ENCODE measurements around the gene KRTAP10-11. TPM values are rescaled to one million over a fixed set of nuclear protein-coding genes. Genes with fewer than 3 reads are reported as not detected.

KRTAP10-11 gene
- polyA plus RNA-seq, 3 donors = not detected

DNA sequence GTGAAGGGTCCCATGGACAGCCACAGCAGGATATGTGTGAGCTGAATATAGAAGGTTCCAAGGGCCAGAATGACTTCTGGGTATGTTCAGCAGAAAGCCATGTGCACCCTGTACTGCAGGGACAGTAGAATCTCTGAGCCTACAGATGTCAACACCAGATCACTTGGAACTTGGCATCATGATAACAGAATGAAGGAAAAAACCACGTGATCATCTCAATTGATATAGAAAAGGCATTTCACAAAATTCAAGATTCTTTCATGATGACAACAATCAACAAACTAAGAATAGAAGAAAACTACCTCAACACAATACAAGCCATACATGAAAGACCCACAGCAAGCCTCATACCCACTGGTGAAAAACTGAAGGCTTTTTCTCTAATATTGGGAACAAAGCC is 21.4 kb downstream of the KRTAP10-11 start:
- H3K4me3 Mint-ChIP-seq = no peak overlapping the region
- H3K79me2 ChIP-seq (ENCODE audit: insufficient read depth, low read length) = no peaks in the 10 kb centered on the region
- H2AFZ ChIP-seq (ENCODE audit: insufficient read depth, low read depth, low read length, poor library complexity, severe bottlenecking) = no peak overlapping the region
- TF ChIP-seq, protein P1, sequence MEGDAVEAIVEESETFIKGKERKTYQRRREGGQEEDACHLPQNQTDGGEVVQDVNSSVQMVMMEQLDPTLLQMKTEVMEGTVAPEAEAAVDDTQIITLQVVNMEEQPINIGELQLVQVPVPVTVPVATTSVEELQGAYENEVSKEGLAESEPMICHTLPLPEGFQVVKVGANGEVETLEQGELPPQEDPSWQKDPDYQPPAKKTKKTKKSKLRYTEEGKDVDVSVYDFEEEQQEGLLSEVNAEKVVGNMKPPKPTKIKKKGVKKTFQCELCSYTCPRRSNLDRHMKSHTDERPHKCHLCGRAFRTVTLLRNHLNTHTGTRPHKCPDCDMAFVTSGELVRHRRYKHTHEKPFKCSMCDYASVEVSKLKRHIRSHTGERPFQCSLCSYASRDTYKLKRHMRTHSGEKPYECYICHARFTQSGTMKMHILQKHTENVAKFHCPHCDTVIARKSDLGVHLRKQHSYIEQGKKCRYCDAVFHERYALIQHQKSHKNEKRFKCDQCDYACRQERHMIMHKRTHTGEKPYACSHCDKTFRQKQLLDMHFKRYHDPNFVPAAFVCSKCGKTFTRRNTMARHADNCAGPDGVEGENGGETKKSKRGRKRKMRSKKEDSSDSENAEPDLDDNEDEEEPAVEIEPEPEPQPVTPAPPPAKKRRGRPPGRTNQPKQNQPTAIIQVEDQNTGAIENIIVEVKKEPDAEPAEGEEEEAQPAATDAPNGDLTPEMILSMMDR (IDR thresholded peaks at IDR 0.05) = no peak
- no peaks in the 10 kb centered on the region for H3K4me1 ChIP-seq (ENCODE audit: control insufficient read depth in 1 of 2, insufficient read depth in 2 of 2, low read length in 2 of 2)
- H3K9me3 ChIP-seq (replicated peaks in 1 of 2; ENCODE audit: control insufficient read depth in 1 of 2, insufficient read depth in 1 of 2, low read length in 2 of 2) = peaks cover 23 to 38% of the 10 kb centered on the region in 2 donors
- H3K4me3 ChIP-seq (replicated peaks in 1 of 3; ENCODE audit: low read depth in 2 of 3, low read length in 3 of 3) = no peak overlapping the region
- peaks cover 3 to 16% (median 6%) of the 10 kb centered on the region in 3 donors for H3K27me3 Mint-ChIP-seq (ENCODE audit: low read depth in 3 of 3)
- intact Hi-C loops (cut with micrococcal nuclease) = no loop called here
- no peak overlapping the region for H3K4me2 ChIP-seq (replicated peaks; ENCODE audit: extremely low read depth, low read length, poor library complexity, severe bottlenecking)
- no peak for DNase-seq
- H3K27ac ChIP-seq (ENCODE audit: low read depth in 1 of 2, low read length in 2 of 2) = no peak overlapping the region
- H3K4me1 Mint-ChIP-seq = no peaks in the 10 kb centered on the region
- no peak overlapping the region for H3K9ac ChIP-seq (ENCODE audit: insufficient read depth, low read length, poor library complexity, severe bottlenecking)
- no peaks in the 10 kb centered on the region for H3K36me3 Mint-ChIP-seq
- H4K20me1 ChIP-seq (ENCODE audit: insufficient read depth, low read length) = no peaks in the 10 kb centered on the region
- H3K27ac Mint-ChIP-seq = no peak overlapping the region
- 100% methylated on average over 1 of the region's 1 CpG for WGBS (ENCODE audit: insufficient coverage)
- no peaks in the 10 kb centered on the region for H3K36me3 ChIP-seq (replicated peaks in 1 of 2; ENCODE audit: control insufficient read depth in 1 of 2, insufficient read depth in 2 of 2, low read length in 2 of 2)
- no peaks in the 10 kb centered on the region for H3K27me3 ChIP-seq (ENCODE audit: control insufficient read depth in 2 of 2, insufficient read depth in 2 of 2, low read length in 2 of 2)
- peaks cover 19 to 43% (median 35%) of the 10 kb centered on the region in 7 donors for H3K9me3 Mint-ChIP-seq

DNA sequence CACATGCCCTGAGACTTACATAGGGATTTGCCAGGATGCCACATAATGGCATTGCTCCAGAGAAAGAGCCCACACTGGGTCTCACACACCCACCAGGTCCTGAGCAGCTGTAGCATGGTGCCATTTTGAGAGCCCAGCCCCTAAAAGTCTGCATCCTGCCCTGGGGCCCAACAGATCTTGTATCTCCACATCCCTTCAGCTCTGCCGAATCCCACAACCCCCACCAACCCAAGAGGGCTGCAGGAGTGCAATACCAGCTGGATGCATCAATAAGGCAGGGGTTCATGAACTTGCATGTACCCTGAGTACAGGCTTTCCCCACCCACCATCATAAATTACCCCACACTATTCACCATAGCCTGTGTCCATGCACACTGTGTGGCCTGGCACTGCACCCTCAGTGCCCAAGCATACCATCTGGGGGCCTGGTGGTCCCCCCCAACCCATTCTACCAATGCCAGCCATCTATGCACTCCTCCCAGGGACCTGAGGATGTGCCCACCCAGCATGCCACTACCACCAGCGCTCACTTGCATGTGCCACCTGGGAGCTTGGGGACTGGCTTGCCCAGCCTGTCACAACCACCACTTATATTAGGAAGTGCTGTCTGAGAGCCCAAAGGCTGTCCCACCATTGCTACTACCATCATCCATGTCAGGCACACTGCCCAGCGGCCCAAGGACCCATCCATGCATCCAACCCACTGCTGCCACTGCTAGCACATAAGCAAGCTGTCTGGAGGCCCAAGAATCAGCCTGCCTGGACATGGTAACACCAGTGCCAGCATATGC is 24.6 kb downstream of the KRTAP10-11 start:
- H3K4me2 ChIP-seq (replicated peaks; ENCODE audit: extremely low read depth, low read length, poor library complexity, severe bottlenecking) = no peak overlapping the region
- TF ChIP-seq, protein P1 (IDR thresholded peaks at IDR 0.05) = no peak
- H3K27me3 ChIP-seq (ENCODE audit: control insufficient read depth in 2 of 2, insufficient read depth in 2 of 2, low read length in 2 of 2) = no peaks in the 10 kb centered on the region
- H3K79me2 ChIP-seq (ENCODE audit: insufficient read depth, low read length) = no peaks in the 10 kb centered on the region
- intact Hi-C loops (cut with micrococcal nuclease) = no loop called here
- H3K9me3 ChIP-seq (replicated peaks in 1 of 2; ENCODE audit: control insufficient read depth in 1 of 2, insufficient read depth in 1 of 2, low read length in 2 of 2) = peaks cover 28 to 33% of the 10 kb centered on the region in 2 donors
- Mint-ChIP-seq H3K4me3 (no peak overlapping the region), H3K27me3 (ENCODE audit: low read depth in 3 of 3) (peaks cover 8 to 14% (median 9%) of the 10 kb centered on the region in 3 donors), H3K4me1 (no peaks in the 10 kb centered on the region), H3K27ac (no peak overlapping the region), H3K9me3 (peaks cover 25 to 51% (median 44%) of the 10 kb centered on the region in 7 donors), H3K36me3 (no peaks in the 10 kb centered on the region)
- H2AFZ ChIP-seq (ENCODE audit: insufficient read depth, low read depth, low read length, poor library complexity, severe bottlenecking) = no peak overlapping the region
- 74% methylated on average over 2 of the region's 3 CpGs for WGBS (ENCODE audit: insufficient coverage)
- DNase-seq = no peak
- no peaks in the 10 kb centered on the region for H3K36me3 ChIP-seq (replicated peaks in 1 of 2; ENCODE audit: control insufficient read depth in 1 of 2, insufficient read depth in 2 of 2, low read length in 2 of 2)
- no peak overlapping the region for H3K27ac ChIP-seq (ENCODE audit: low read depth in 1 of 2, low read length in 2 of 2)
- no peak overlapping the region for H3K4me3 ChIP-seq (replicated peaks in 1 of 3; ENCODE audit: low read depth in 2 of 3, low read length in 3 of 3)
- no peak overlapping the region for H3K9ac ChIP-seq (ENCODE audit: insufficient read depth, low read length, poor library complexity, severe bottlenecking)
- H4K20me1 ChIP-seq (ENCODE audit: insufficient read depth, low read length) = no peaks in the 10 kb centered on the region
- no peaks in the 10 kb centered on the region for H3K4me1 ChIP-seq (ENCODE audit: control insufficient read depth in 1 of 2, insufficient read depth in 2 of 2, low read length in 2 of 2)
